Measurements from ENCODE around the gene TICRR.

DNA sequence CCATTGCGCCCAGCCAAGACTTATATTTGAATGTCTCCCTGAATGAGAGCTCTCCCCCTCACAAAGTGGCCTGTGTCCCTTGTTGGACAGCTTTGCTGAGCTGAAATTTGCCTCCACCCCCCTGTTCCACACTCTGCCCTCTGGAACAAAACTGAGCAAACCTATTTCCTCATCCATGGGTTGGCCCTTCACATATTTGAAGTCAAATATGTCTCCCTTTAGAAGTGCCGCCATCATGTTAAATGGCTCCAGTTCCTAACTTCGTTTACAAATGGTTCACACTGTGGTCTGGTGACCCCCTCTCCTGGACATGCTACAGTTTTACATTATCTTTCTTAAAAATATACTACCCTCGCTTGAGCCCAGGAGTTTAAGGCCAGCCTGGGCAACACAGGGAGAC is 99.3 kb downstream of the TICRR start:
- no peak for TF ChIP-seq CTCF (IDR thresholded peaks at IDR 0.05; ENCODE audit: low read length)
- no peak for TF ChIP-seq EZH2phosphoT487 (IDR thresholded peaks at IDR 0.05; ENCODE audit: low read length)
